Measurements from ENCODE around the gene ZNF654. TPM values are rescaled to one million over a fixed set of nuclear protein-coding genes. Genes with fewer than 3 reads are reported as not detected.

ZNF654 gene
- polyA plus RNA-seq, 1 donor from 2014 or later: 20.4 TPM

- Histone ChIP-seq H3K4me3 (ENCODE audit: low read length) (no peak overlapping the region), H3K27ac (ENCODE audit: low read length) (no peak overlapping the region), H3K79me2 (replicated peaks; ENCODE audit: insufficient read depth, low read length) (no peaks in the 10 kb centered on the region), H3K4me2 (ENCODE audit: low read length) (no peak overlapping the region), H3K9me3 (ENCODE audit: low read length) (no peaks in the 10 kb centered on the region), H3K27me3 (ENCODE audit: insufficient read depth, low read depth, low read length) (no peaks in the 10 kb centered on the region), H3K9me2 (ENCODE audit: insufficient read depth, low read length) (no peaks in the 10 kb centered on the region), H3K9ac (ENCODE audit: low read length) (no peak overlapping the region), H3K36me3 (ENCODE audit: insufficient read depth, low read length) (no peaks in the 10 kb centered on the region), H4K20me1 (ENCODE audit: insufficient read depth) (no peaks in the 10 kb centered on the region), H3F3A (ENCODE audit: insufficient read depth, low read length, poor library complexity, severe bottlenecking) (no peaks in the 10 kb centered on the region), H2AFZ (ENCODE audit: low read depth, low read length) (no peak overlapping the region)
- TF ChIP-seq RAD21 (conservative IDR thresholded peaks at IDR 0.05) (no peak), POLR2AphosphoS5 (IDR thresholded peaks at IDR 0.05) (no peak)
These were observed 83.1 kb downstream of the ZNF654 start for GRCh38 chr3:88142094-88142624.

- no peak for TF ChIP-seq MXI1 (conservative IDR thresholded peaks at IDR 0.05; ENCODE audit: poor library complexity, severe bottlenecking)
- no peak for TF ChIP-seq EZH2 (IDR thresholded peaks at IDR 0.05; ENCODE audit: borderline replicate concordance, insufficient read depth, low read length, poor library complexity, severe bottlenecking)
- no peak for TF ChIP-seq RAD21 (conservative IDR thresholded peaks at IDR 0.05)
- no peak for TF ChIP-seq CTCF (IDR thresholded peaks at IDR 0.05; ENCODE audit: poor library complexity, severe bottlenecking)
- TF ChIP-seq POLR2AphosphoS5 (IDR thresholded peaks at IDR 0.05): no peak
- no peak for TF ChIP-seq SMC3 (conservative IDR thresholded peaks at IDR 0.05; ENCODE audit: poor library complexity)
- TF ChIP-seq REST (IDR thresholded peaks at IDR 0.05; ENCODE audit: borderline replicate concordance): no peak
- Histone ChIP-seq H2AFZ (ENCODE audit: low read depth, low read length) (no peak overlapping the region), H3K4me2 (ENCODE audit: low read length) (no peak overlapping the region), H3K9ac (ENCODE audit: low read length) (no peak overlapping the region), H3K9me2 (ENCODE audit: insufficient read depth, low read length) (no peaks in the 10 kb centered on the region), H3K27me3 (ENCODE audit: insufficient read depth, low read depth, low read length) (no peaks in the 10 kb centered on the region), H3K27ac (ENCODE audit: low read length) (no peak overlapping the region), H3K9me3 (ENCODE audit: low read length) (no peaks in the 10 kb centered on the region), H3K4me3 (ENCODE audit: low read length) (no peak overlapping the region), H4K20me1 (ENCODE audit: insufficient read depth) (no peaks in the 10 kb centered on the region), H3F3A (ENCODE audit: insufficient read depth, low read length, poor library complexity, severe bottlenecking) (peaks cover 3% of the 10 kb centered on the region), H3K79me2 (replicated peaks; ENCODE audit: insufficient read depth, low read length) (peaks cover 39% of the 10 kb centered on the region), H3K36me3 (ENCODE audit: insufficient read depth, low read length) (no peaks in the 10 kb centered on the region)
These were observed 88.2 kb downstream of the ZNF654 start for GRCh38 chr3:88147261-88147660.

GRCh38 chr3:88148651-88149050 lies 89.6 kb downstream of the ZNF654 start:
- peaks cover 50% of the 10 kb centered on the region for H3K79me2 ChIP-seq (replicated peaks; ENCODE audit: insufficient read depth, low read length)
- H3K4me3 ChIP-seq (ENCODE audit: low read length): peak overlapping the region; percentile 91
- no peaks in the 10 kb centered on the region for H3K27me3 ChIP-seq (ENCODE audit: insufficient read depth, low read depth, low read length)
- H2AFZ ChIP-seq (ENCODE audit: low read depth, low read length): no peak overlapping the region
- TF ChIP-seq MXI1 (conservative IDR thresholded peaks at IDR 0.05; ENCODE audit: poor library complexity, severe bottlenecking): no peak
- no peak for TF ChIP-seq CTCF (IDR thresholded peaks at IDR 0.05; ENCODE audit: poor library complexity, severe bottlenecking)
- TF ChIP-seq EP300 (conservative IDR thresholded peaks at IDR 0.05; ENCODE audit: poor library complexity, severe bottlenecking): no peak
- TF ChIP-seq REST (IDR thresholded peaks at IDR 0.05; ENCODE audit: borderline replicate concordance): no peak
- TF ChIP-seq TAF1 (IDR thresholded peaks at IDR 0.05; ENCODE audit: low read depth): no peak
- no peak for TF ChIP-seq SMC3 (conservative IDR thresholded peaks at IDR 0.05; ENCODE audit: poor library complexity)
- TF ChIP-seq POLR2AphosphoS5 (IDR thresholded peaks at IDR 0.05): no peak
- no peak for TF ChIP-seq EZH2 (IDR thresholded peaks at IDR 0.05; ENCODE audit: borderline replicate concordance, insufficient read depth, low read length, poor library complexity, severe bottlenecking)
- TF ChIP-seq RAD21 (conservative IDR thresholded peaks at IDR 0.05): no peak
- H4K20me1 ChIP-seq (ENCODE audit: insufficient read depth): no peaks in the 10 kb centered on the region
- H3K4me2 ChIP-seq (ENCODE audit: low read length): peak overlapping the region; percentile 87
- H3K9me3 ChIP-seq (ENCODE audit: low read length): no peaks in the 10 kb centered on the region
- H3K36me3 ChIP-seq (ENCODE audit: insufficient read depth, low read length): no peaks in the 10 kb centered on the region
- H3K9ac ChIP-seq (ENCODE audit: low read length): no peak overlapping the region
- no peaks in the 10 kb centered on the region for H3K9me2 ChIP-seq (ENCODE audit: insufficient read depth, low read length)
- H3F3A ChIP-seq (ENCODE audit: insufficient read depth, low read length, poor library complexity, severe bottlenecking): peaks cover 3% of the 10 kb centered on the region
- H3K27ac ChIP-seq (ENCODE audit: low read length): no peak overlapping the region
